SKM-1 treated with dmso at 0.1 percent for 144 hours (cell line): ENCODE results near the gene UNC13D.
A peak's percentile ranks its signal among the peaks of the same experiment; 100 is the strongest.
"Not testable (repeated sequence)": the region's sequence is repeated elsewhere in the genome, so short reads cannot be mapped to it uniquely, and the experiment has no call there.

ENCODE experiments used
- DNase-seq: peaks from one replicate; lab custom pipeline; 2025; ENCODE audit not compliant: unreplicated experiment; lab: John Stamatoyannopoulos, UW

Gene UNC13D

GRCh38 chr17:75843577-75844529, at the start of gene UNC13D:
TSS of gene UNC13D (minus strand) at chr17:75844404. CDS start at chr17:75844337, 67 bp downstream.
- DNase-seq, result peak; percentile 89

- no peak for DNase-seq
Measured at GRCh38 chr17:75893305-75894048, 49.3 kb upstream of the UNC13D start.

- no peak for DNase-seq
Measured at GRCh38 chr17:75892556-75893224, 48.5 kb upstream of the UNC13D start.

- no peak for DNase-seq
Measured at GRCh38 chr17:75891605-75892555, 47.7 kb upstream of the UNC13D start.

GRCh38 chr17:75891022-75891604, 46.9 kb upstream of the UNC13D start:
- no peak for DNase-seq

GRCh38 chr17:75889454-75889853, 45.2 kb upstream of the UNC13D start:
- no peak for DNase-seq

GRCh38 chr17:75888484-75888883, 44.3 kb upstream of the UNC13D start:
- DNase-seq, result no peak

GRCh38 chr17:75885860-75886259, 41.7 kb upstream of the UNC13D start:
- not testable (repeated sequence) for DNase-seq

- DNase-seq, result peak; percentile 2
Measured at GRCh38 chr17:75885431-75885830, 41.2 kb upstream of the UNC13D start.

GRCh38 chr17:75881678-75882454, 37.7 kb upstream of the UNC13D start:
- DNase-seq, result no peak

GRCh38 chr17:75880266-75880665, 36.1 kb upstream of the UNC13D start:
- DNase-seq, result no peak

GRCh38 chr17:75878174-75878998, 34.2 kb upstream of the UNC13D start, which contains the start of gene TRIM47:
TSS of gene TRIM47 (minus strand) at chr17:75878581. CDS start at chr17:75878548, 33 bp downstream.
- no peak for DNase-seq

- DNase-seq, result peak; percentile 65
Measured at GRCh38 chr17:75877752-75878173, 33.6 kb upstream of the UNC13D start.

- DNase-seq, result no peak
Measured at GRCh38 chr17:75876938-75877751, 32.9 kb upstream of the UNC13D start.

GRCh38 chr17:75876190-75876937, 32.2 kb upstream of the UNC13D start:
- no peak for DNase-seq

- no peak for DNase-seq
Measured at GRCh38 chr17:75875940-75876189, 31.7 kb upstream of the UNC13D start.
